Eye (tissue), 1 donor: ENCODE data around the gene ERG.

Experiments
- DNase-seq: peaks from one replicate; pipeline ENCODE4 v3.0.0-alpha.2; 2015

Gene ERG

GRCh38 chr21:38388203-38388602, 110.1 kb downstream of the ERG start:
- no peak for DNase-seq

DNA sequence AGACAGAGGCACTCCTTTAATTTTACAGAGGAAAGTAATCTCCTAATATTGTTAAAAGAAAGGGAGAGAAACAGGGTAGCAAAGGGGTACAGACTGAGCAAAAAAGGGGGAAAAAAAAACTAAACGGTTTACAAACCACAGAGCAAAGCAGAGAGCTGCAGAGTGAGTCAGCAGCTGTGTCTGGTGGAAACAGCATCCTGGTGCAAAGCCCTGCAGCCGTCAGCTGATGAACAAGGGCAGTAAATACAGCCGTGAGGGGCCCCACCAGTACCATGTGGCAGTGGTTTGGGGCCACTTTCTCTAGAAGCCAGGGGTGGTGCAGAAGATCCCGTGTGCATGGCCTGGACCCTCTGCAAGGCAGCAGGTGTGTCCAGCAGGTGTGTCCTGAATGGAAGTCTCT, 111.3 kb downstream of the ERG start:
- DNase-seq = no peak

DNA sequence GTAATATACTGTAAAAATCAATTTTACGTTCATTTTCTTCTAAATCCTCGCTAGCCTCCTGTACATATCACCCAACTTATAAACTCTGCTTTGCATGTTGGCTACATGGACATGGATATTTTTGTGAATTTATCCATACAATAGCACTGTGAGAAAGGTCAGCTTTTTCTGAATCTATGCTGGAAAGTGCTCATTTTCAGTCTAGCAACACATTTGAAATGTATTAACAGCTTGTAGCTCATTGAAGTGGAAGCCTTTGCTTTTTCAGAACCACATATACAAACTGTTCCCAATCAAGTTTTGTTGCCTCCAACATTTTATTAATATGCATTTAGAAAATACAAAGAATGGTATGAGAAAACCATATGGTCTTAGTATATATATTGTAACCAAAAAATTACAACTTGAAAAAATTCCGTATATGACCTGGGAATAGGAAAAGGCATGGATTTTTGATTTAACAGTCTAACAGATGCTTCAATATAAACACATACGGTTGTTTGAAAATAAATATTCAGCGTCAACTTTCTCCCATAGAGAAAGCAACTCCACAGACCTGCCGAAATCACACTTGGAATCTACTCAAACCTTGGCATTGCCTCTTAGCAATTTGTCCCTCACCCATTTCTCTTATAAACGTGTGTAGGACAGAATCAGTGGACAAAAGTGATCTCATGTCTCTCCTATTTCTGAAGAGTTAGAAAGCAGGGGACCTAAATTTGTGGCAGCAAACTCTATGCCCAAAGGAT, 112.7 kb downstream of the ERG start:
- DNase-seq = no peak

DNA sequence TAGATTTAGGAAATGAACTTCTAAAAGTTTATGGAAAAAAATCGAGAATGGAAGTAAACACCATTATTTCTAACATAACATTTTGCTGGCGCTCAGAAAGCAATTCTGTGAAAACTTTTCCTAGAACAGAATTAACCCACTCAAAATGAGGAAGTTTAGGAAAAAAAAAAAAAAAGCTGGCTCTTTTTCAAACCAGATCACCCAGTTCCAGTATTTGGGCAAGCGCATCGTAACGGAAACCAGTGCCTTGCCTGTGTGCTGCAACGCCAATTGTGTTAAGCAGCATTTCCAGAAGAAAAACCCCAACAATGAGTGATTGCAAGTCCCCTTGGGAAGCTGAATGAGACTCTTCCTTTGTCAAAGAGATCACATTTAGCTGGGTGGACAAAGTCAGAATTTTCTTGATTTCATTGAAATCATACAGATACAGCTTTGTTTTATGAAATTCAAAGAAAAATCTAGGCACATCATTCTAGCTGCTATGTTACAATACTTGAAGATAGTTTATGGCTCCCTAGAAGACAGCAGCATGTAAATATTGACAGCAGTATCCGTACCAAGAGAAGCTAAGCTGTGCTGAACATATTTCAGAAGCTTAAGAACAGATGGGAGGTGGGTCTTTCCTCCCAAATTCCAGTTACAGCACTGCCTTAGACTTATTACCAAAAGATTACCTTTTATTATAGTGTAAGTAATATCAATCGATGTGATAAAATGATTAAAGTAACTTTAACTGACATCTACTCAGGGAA, 113.4 kb downstream of the ERG start:
- DNase-seq = no peak

- DNase-seq = no peak
Observed at GRCh38 chr21:38384238-38384560, 114.1 kb downstream of the ERG start.

DNA sequence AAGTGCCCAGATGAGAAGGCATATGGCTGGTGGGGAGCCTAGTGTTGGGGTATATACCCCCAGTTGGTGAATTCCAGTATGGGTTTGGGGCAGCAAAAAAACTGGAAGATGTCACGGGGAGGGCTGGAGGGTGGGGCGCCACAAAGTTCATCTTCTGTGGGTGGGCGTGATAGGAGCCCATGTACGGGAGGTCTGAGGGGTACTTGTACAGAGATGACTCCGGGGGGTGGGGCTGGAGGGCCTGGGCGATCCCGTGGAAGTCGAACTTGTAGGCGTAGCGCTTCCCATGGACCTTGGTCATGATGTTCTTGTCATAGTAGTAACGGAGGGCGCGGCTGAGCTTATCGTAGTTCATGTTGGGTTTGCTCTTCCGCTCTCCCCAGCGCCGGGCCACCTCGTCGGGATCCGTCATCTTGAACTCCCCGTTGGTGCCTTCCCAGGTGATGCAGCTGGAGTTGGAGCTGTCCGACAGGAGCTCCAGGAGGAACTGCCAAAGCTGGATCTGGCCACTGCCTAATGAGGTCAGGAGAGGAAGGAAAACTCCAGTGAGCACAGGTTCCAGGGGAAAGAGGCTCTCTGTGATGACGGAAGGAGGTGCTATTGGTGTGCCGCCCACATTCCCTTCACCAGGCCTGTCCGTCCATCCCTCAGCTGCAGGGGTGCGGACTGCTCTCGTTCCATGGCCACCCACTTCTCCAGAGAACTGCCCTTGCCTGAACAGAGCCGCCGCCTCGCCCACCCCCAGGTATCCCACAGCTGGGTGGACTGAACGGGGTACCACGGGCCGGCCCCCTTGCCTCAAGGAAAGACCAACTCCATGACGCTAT, 114.7 kb downstream of the ERG start:
- no peak for DNase-seq

DNA sequence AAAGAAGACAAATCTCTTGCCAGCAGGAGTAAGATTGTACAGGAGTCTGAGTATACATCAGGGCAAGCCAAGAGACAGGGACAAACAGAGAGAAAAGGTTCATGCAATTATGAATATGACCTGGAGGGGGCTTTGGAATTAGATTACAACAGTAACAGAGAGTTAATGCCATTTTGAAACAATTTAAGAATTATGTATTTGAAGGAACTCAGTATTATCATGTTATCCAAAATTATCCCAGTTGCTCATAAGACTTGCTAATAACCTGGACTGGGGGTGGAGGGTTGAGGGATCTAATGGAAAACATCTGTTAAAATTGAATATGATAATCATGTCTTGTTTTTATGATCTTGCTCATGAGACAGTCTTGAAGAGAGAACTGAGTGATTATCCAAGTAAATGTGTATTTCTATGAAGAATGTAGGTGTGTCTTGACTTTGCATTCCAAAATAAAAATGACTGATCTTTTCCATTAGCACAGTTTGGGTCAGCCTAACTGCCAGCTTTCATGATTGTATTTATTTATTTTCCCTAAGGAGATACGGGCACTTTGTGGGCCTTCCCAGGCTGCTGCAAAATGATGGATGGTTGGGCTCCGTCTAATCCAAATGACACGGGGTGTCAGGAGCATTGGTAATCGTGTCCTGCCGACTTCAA, 117.7 kb downstream of the ERG start:
- peak; percentile 59 for DNase-seq

DNA sequence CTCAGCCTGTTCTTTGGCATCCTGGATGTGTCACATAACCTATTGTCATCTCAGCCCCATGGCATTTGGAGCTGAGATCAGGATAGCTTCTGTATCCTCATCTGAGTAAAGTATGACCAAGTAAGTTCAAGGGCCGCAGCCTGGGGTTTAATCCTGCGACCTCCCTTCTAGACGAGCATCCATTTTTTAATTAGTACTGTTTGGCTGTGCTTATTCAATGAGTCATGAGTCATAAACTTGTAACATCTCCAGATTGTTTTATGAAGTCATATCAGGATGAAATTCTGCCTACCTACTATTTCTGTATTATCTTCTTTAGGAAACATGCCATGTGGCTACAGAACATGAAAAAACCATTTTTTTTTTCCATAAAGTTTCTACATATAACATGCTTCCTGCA, 119.1 kb downstream of the ERG start:
- DNase-seq = no peak

DNA sequence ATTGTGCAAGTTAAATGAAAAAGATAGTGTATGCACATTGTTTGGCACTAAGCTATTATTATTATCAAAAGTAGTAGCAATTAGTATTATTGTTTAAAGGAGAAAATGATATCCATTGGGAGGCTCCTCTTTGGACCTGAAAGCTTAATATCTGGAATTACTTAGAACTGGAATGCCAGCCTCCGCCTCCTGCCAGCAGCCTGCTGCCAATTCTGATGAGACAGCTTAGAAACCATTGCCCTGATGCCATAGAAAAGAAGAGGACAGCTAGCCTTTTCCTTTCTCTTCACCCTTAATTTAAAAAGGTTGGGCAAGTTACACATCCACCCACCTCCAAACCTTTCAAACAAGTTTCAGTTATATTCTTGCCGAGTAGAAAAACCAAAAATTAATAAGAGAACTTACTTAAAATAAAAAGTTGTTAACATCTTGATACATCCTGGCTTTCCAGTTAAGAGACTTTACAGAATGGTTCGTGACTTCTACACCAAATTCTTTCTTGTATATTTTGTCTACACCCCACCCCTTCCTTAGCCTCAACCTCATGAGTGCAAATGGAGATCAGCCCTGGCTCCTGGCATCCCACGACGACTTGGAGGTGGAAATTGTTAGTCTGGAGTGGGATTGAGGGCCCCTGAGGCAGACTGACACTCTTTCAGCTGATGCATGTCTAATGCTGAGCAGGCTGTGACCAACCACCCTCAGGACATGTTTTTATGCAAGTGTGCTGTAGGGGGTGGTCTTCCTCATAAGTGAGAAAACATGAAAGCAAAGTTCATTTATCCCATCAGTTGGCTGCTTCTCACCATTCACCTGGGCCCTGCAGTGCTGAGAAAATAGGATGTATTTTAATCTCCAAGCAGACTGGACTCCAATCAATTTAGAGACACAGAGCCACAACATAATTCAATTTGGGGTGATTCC, 120.8 kb downstream of the ERG start:
- peak; percentile 41 for DNase-seq

DNA sequence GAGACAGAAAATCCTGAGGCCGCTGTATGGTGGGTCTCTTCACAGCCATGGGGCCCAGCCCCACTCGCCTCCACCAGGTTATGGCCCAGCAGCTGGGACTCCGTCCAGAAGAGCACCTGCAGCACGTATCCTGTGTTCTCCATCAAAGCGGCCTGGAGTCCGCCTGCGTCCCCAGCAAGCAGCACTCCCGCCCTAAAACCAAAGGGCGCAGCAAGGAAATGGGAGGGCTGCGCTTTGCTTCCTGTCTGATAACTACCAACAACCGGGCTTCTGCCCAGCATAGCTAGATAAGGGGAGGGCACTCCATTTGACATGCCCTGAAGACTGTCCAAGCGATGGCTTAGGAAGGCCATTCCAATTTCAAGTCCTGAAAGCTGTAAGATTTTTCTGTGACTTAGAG, 121.6 kb downstream of the ERG start:
- no peak for DNase-seq

- no peak for DNase-seq
Observed at GRCh38 chr21:38376235-38376634, 122.0 kb downstream of the ERG start.

DNA sequence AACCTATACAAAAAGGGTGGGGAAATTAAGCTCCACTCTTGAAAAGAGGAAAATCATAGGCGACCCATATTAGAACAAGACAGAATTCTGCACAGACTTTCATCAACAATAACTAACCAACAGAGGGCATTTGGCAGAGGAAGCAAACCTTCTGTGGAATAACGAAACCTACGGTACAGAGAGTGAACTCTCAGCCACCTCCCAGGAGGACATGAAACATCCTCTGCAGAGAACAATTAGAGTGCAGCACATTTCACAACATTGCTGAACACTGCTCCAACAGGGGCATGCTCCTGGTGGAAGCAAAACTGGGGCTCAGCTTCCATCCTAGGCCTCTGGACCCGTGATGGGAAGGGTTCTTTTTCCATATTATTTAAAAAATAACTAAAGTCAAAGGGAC, 130.6 kb downstream of the ERG start:
- DNase-seq = no peak

GRCh38 chr21:38365521-38365920, 132.8 kb downstream of the ERG start:
- DNase-seq = peak; percentile 68

- no peak for DNase-seq
Observed at GRCh38 chr21:38363693-38364092, 134.6 kb downstream of the ERG start.

DNA sequence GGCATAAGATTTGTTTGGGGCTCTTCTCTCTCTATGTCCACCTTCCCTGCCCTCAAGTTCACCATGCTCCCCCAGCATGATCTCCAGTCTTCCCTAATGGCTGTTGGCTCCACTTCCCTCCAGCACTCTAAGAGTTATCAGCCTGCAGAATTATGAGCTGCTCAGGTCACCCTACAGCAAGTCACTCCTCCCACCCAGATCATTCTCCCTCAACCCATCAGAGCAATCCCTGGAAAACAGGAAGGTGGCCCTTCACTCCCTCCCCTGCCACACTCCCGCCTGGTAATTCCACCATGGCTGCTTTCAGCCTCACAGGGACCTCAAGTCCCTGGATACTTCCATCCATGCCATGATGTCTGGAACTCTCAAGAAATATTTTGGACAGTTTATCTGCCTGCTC, 137.0 kb downstream of the ERG start:
- DNase-seq = no peak

- no peak for DNase-seq
Observed at GRCh38 chr21:38359835-38360234, 138.4 kb downstream of the ERG start.

DNA sequence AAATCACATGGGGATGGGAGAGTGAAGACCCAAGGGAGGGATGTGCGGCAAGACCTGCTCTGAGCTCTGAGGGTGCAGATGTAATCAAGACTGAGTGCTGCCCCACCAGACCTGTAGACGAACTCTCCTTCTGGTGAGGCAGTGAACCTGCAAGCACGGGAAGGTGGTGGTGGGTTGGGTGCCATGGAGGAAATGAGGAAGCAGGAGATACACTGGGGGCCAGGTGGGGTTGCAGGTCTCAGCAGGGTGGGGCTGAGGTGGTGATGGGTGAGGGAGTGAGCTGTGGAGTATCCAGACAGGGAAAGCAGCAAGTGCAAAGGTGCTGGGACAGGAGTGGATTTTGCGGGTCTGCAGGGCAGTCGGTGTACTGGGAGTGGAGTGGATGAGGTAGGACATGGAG, 139.2 kb downstream of the ERG start:
- no peak for DNase-seq

DNA sequence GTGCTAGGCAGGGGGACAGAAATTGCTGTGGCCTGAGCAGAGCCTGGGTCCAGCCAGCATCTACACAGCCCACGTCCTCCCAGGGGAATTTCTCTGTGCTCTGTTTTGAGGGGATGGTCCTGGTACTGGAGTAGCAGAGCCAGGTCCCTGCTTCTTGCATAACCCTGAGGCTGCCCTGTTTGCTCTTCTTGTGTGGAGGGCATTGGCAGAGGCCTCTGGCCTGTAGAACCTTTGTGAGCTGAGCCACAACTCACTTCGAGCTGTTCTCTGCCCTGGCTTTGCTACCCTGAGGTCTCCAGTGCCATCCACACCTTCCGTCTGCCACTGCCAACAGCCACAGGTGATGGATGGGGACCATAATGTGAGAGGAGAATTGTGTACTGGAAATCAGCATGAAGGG, 139.6 kb downstream of the ERG start:
- DNase-seq = no peak

- no peak for DNase-seq
Observed at GRCh38 chr21:38358098-38358497, 140.2 kb downstream of the ERG start.

DNA sequence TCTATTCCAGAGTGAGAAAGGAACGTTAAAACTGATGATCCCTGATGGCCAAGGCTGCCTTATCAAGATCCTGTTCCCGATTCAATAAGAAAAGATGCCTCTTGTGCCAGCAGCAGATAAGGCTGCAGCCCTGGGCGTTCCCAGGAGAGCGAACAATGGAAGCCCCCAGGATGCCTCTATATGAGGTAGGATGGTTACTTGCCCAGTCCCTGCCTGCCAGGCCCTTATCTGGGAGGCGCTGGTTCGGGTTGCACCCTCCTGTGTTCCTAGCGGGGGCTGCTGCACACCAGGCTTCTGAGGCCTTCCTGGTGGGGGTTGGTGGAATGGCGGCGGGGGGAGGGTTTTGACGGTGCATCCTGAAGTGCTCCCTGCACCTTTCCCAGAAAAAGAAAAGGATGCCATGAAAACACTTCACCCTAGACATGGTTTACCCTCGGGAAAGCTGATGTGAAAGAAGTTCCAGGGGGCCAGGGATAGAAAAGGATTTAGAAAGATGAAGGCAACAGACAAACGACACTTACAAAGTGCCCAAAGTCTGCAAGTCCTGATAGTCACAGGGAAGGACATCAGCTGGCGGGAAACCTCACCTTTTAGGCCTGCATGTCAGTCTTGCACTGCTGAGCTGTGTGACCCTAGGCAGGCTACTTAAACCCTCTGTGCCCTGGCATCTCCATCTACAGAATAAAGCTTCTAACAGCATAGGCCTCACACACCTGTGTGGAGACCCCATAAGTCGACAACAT, 141.2 kb downstream of the ERG start:
- DNase-seq = no peak

DNA sequence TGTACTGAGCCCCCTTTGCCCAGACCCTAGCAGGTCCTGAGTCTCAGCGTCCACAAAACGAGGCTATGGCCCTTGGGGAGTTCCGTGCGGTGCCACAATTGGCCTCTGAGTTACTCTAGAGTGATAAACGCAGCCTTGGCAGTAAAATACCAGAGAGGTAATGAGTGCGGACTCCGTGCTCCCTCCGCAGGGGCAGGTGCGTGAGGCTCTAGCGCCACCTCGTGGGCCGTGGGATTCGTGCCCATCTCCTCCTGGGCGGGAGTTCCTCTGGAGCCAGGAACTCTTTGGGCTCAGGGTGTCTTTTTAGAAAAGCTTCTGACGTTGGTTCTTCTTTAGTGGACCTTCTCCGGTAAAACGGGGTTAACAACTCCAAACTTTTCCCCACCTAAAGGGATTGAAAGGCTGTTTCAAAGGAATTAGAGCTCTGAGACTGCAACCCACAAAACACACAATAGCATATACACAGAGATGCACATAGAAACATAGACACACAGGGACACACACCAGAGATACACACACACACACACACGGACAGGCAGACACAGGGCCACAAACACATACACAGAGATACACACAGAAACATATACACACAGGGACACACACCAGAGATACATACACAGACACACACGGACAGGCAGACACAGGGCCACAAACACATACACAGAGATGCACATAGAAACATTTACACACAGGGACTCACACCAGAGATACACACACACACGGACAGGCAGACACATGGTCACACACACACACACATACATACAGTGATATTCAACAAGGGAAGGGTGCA, 142.1 kb downstream of the ERG start:
- peak; percentile 91 for DNase-seq
